AG09309 (cell line): Measurements from ENCODE around the gene MT4.
A peak's percentile ranks its signal among the peaks of the same experiment; 100 is the strongest.

Experiments used
- DNase-seq: peaks from one replicate; pipeline ENCODE4 v3.0.0-alpha.2; 2010; ENCODE audit warnings: low read depth
- H3K4me3 ChIP-seq: 2 replicates; pipeline ENCODE4 v1.5.1; 2011; ENCODE audit warnings: mild to moderate bottlenecking, low read depth, low read length, moderate library complexity; ENCODE audit not compliant: control insufficient read depth
- CTCF ChIP-seq: IDR thresholded peaks from 2 replicates; pipeline ENCODE4 v1.5.1; 2011; ENCODE audit warnings: mild to moderate bottlenecking, low read depth, low read length, inconsistent platforms; ENCODE audit not compliant: insufficient read depth, control insufficient read depth; ENCODE audit errors: missing control alignments

MT4 gene

GRCh38 chr16:56547120-56547948, 17.5 kb upstream of the MT4 start:
- no peak for TF ChIP-seq CTCF
- no peak overlapping the region for H3K4me3 ChIP-seq
- peak; percentile 10 for DNase-seq

- TF ChIP-seq CTCF: no peak
- H3K4me3 ChIP-seq: no peak overlapping the region
- no peak for DNase-seq
These were observed 16.8 kb upstream of the MT4 start for GRCh38 chr16:56547949-56548567.

GRCh38 chr16:56549161-56549560, 15.7 kb upstream of the MT4 start:
- no peak overlapping the region for H3K4me3 ChIP-seq
- DNase-seq: no peak
- TF ChIP-seq CTCF: no peak

GRCh38 chr16:56549744-56550385, 15.0 kb upstream of the MT4 start:
- no peak for TF ChIP-seq CTCF
- H3K4me3 ChIP-seq: no peak overlapping the region
- no peak for DNase-seq

GRCh38 chr16:56551796-56552738, 12.8 kb upstream of the MT4 start:
- H3K4me3 ChIP-seq: no peak overlapping the region
- TF ChIP-seq CTCF: no peak
- DNase-seq: no peak

- no peak for TF ChIP-seq CTCF
- no peak overlapping the region for H3K4me3 ChIP-seq
- no peak for DNase-seq
These were observed 10.4 kb upstream of the MT4 start for GRCh38 chr16:56554441-56554840.
